HCT116 (cell line): ENCODE measurements around the gene ZNF746. TPM values are rescaled to one million over a fixed set of nuclear protein-coding genes. Genes with fewer than 3 reads are reported as not detected.
A peak's percentile ranks its signal among the peaks of the same experiment; 100 is the strongest.

Experiments used
- ATAC-seq: fragments of 200-7000 bp; cut with Tn5 transposase; 2 replicates; pipeline ENCODE4 v1.9.1; 2020; ENCODE audit warnings: mild to moderate bottlenecking, moderate library complexity
- BruUV-seq: library from RNA; stranded (reverse); fragments of 400-500 nt; replicated peaks from 2 replicates; lab custom pipeline; 2021; lab: Mats Ljungman, UMichigan
- CTCF ChIA-PET: fragments of 300-600 bp; sonication (Branson Sonifier 250); formaldehyde crosslinking; loops from one replicate; lab custom pipeline; 2021; ENCODE audit warnings: antibody characterized with exemption; lab: Charles Lee
- POLR2A ChIA-PET: fragments of 300-600, 350-600 bp; sonication (Branson Sonifier 250); formaldehyde crosslinking; loops from one replicate; lab custom pipeline; 2021; ENCODE audit warnings: antibody characterized with exemption; lab: Charles Lee
- RAD21 ChIA-PET, 2 experiments: fragments of 300-600 bp; sonication (Branson Sonifier 250); formaldehyde crosslinking; loops; one replicate each; lab custom pipeline; 2023; ENCODE audit warnings: low total read pairs in 2 of 2; ENCODE audit not compliant: uncharacterized antibody in 2 of 2, unreplicated experiment in 2 of 2, low non-redundant PET in 1 of 2; lab: Charles Lee
- DNase-seq: peaks from one replicate; pipeline ENCODE4 v3.0.0-alpha.2; 2010; ENCODE audit warnings: low read depth, low spot score
- H2AFZ ChIP-seq: fragments of 200-600 bp; shearing (Covaris generic), sonication (generic); 2 replicates; pipeline ENCODE4 v1.6.1; 2017; ENCODE audit warnings: low read depth, mixed run types, mixed read lengths, antibody characterized with exemption, low read length; ENCODE audit not compliant: poor library complexity, severe bottlenecking
- H3K27ac ChIP-seq: 2 replicates; pipeline ENCODE4 v1.5.1; 2012; ENCODE audit warnings: low read depth, low read length
- H3K27me3 ChIP-seq: fragments of 200-600 bp; sonication (generic); 2 replicates; pipeline ENCODE4 v1.6.1; 2016; ENCODE audit warnings: mixed run types, low read length, mixed read lengths; ENCODE audit not compliant: insufficient read depth
- H3K36me3 ChIP-seq, 2 experiments: fragments of 200-500 bp in 1 of 2; fragments of 200-600 bp in 1 of 2; sonication (Bioruptor generic) in 1 of 2; sonication (generic) in 1 of 2; 2 replicates each; pipeline versions ENCODE4 v1.5.1 to v1.6.1; 2014 to 2016; ENCODE audit warnings: low read length in 2 of 2, inconsistent platforms in 1 of 2, mixed read lengths in 1 of 2, mixed run types in 1 of 2; ENCODE audit not compliant: insufficient read depth in 2 of 2, control insufficient read depth in 1 of 2
- H3K4me1 ChIP-seq, 2 experiments: fragments of 200-600 bp in 1 of 2; sonication (generic) in 1 of 2; 2 replicates each; pipeline versions ENCODE4 v1.5.1 to v1.6.1; 2012 to 2017; ENCODE audit warnings: low read length in 2 of 2, inconsistent platforms in 1 of 2, mild to moderate bottlenecking in 1 of 2, mixed read lengths in 1 of 2, mixed run types in 1 of 2, moderate library complexity in 1 of 2; ENCODE audit not compliant: insufficient read depth in 2 of 2, control insufficient read depth in 1 of 2
- H3K4me2 ChIP-seq: fragments of 200-600 bp; sonication (generic); 2 replicates; pipeline ENCODE4 v1.6.1; 2017; ENCODE audit warnings: mixed run types, low read length, mixed read lengths
- H3K4me3 ChIP-seq, 2 experiments: fragments of 200-600 bp in 1 of 2; sonication (generic) in 1 of 2; replicated peaks in 1 of 2; 2 replicates each; pipeline ENCODE4 v1.5.1; 2011 to 2016; ENCODE audit warnings: low read length in 2 of 2, control low read depth in 1 of 2, low read depth in 1 of 2, mild to moderate bottlenecking in 1 of 2, mixed read lengths in 1 of 2, mixed run types in 1 of 2
- H3K79me2 ChIP-seq: fragments of 200-600 bp; sonication (generic); 2 replicates; pipeline ENCODE4 v1.6.1; 2017; ENCODE audit warnings: mild to moderate bottlenecking, mixed run types, low read length, moderate library complexity, mixed read lengths; ENCODE audit not compliant: insufficient read depth
- H3K9ac ChIP-seq: fragments of 200-600 bp; sonication (generic); 2 replicates; pipeline ENCODE4 v1.6.1; 2016; ENCODE audit warnings: low read length, mixed read lengths
- H3K9me2 ChIP-seq: fragments of 200-600 bp; sonication (generic), shearing (Covaris generic); 2 replicates; pipeline ENCODE4 v1.6.1; 2017; ENCODE audit warnings: mixed run types, mild to moderate bottlenecking, moderate library complexity; ENCODE audit not compliant: insufficient read depth
- H3K9me3 ChIP-seq, 2 experiments: fragments of 200-500 bp in 1 of 2; fragments of 200-600 bp in 1 of 2; sonication (Bioruptor generic) in 1 of 2; sonication (generic) in 1 of 2; 2 replicates each; pipeline ENCODE4 v1.6.1; 2014 to 2017; ENCODE audit warnings: low read length in 2 of 2, mixed read lengths in 2 of 2, inconsistent platforms in 1 of 2, low read depth in 1 of 2, mild to moderate bottlenecking in 1 of 2, mixed run types in 1 of 2, moderate library complexity in 1 of 2; ENCODE audit not compliant: control insufficient read depth in 1 of 2, insufficient read depth in 1 of 2
- H4K20me1 ChIP-seq: fragments of 200-600 bp; sonication (generic), shearing (Covaris generic); 2 replicates; pipeline ENCODE4 v1.6.1; 2017; ENCODE audit warnings: mixed run types, mild to moderate bottlenecking, moderate library complexity; ENCODE audit not compliant: insufficient read depth
- CTCF ChIP-seq, 3 experiments: fragments of 200-600 bp in 1 of 3; sonication (generic) in 1 of 3; IDR thresholded peaks in 2 of 3; conservative IDR thresholded peaks in 1 of 3; 2 replicates each; pipeline ENCODE4 v1.5.1; 2012 to 2017; ENCODE audit warnings: low read depth in 2 of 3, low read length in 2 of 3, antibody characterized with exemption in 1 of 3, borderline replicate concordance in 1 of 3, control low read depth in 1 of 3, mild to moderate bottlenecking in 1 of 3, mixed read lengths in 1 of 3, mixed run types in 1 of 3, moderate library complexity in 1 of 3; ENCODE audit not compliant: insufficient read depth in 1 of 3
- intact Hi-C: fragments of 100-400 bp; cut with micrococcal nuclease; formaldehyde crosslinking; loops from 2 replicates; pipeline ENCODE4 v1.10.0; 2022
- total RNA-seq: library from RNA; stranded (reverse); gene quantifications from one replicate; pipeline ENCODE4 v1.2.1, GENCODE V29; 2021; ENCODE audit not compliant: unreplicated experiment
- TF ChIP-seq, protein P1 (sequence below): IDR thresholded peaks from 2 replicates; pipeline ENCODE4 v1.6.1; 2011; ENCODE audit warnings: mild to moderate bottlenecking, low read length, moderate library complexity; ENCODE audit not compliant: insufficient replicate concordance; ENCODE audit errors: extremely low read depth

ZNF746 gene
- total RNA-seq, 1 experiment from 2014 or later = 18.7 TPM

GRCh38 chr7:149474309-149475120 is 23.1 kb downstream of the ZNF746 start:
- no peak for ATAC-seq
- Histone ChIP-seq H3K27ac (no peak overlapping the region), H3K79me2 (peaks cover 12% of the 10 kb centered on the region), H3K4me3 (no peak overlapping the region), H3K27me3 (no peaks in the 10 kb centered on the region), H4K20me1 (no peaks in the 10 kb centered on the region), H3K36me3 (peaks cover 14 to 41% of the 10 kb centered on the region in 2 experiments), H3K9ac (no peak overlapping the region), H2AFZ (no peak overlapping the region), H3K9me2 (no peaks in the 10 kb centered on the region), H3K4me1 (no peaks in the 10 kb centered on the region; a peak in 1 of 4 replicates), H3K4me2 (no peak overlapping the region), H3K9me3 (no peaks in the 10 kb centered on the region)
- ChIA-PET CTCF (no interaction called here), POLR2A (no interaction called here), RAD21 (no interaction called here)
- intact Hi-C loops = no loop called here
- BruUV-seq = no TSS peak
- peak in 2 of 3 experiments; percentile 9 to 18; a peak in 2 of 6 replicates for TF ChIP-seq CTCF (IDR thresholded peaks at IDR 0.05 in 2 of 3, conservative IDR thresholded peaks at IDR 0.05 in 1 of 3; ENCODE audit: borderline replicate concordance in 1 of 3, insufficient read depth in 1 of 3, low read depth in 2 of 3, low read length in 2 of 3)
- TF ChIP-seq, protein P1, sequence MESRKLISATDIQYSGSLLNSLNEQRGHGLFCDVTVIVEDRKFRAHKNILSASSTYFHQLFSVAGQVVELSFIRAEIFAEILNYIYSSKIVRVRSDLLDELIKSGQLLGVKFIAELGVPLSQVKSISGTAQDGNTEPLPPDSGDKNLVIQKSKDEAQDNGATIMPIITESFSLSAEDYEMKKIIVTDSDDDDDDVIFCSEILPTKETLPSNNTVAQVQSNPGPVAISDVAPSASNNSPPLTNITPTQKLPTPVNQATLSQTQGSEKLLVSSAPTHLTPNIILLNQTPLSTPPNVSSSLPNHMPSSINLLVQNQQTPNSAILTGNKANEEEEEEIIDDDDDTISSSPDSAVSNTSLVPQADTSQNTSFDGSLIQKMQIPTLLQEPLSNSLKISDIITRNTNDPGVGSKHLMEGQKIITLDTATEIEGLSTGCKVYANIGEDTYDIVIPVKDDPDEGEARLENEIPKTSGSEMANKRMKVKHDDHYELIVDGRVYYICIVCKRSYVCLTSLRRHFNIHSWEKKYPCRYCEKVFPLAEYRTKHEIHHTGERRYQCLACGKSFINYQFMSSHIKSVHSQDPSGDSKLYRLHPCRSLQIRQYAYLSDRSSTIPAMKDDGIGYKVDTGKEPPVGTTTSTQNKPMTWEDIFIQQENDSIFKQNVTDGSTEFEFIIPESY = no peak
- no peak for DNase-seq
